C4-2B (cell line): ENCODE results near the gene ACOX2.

Source experiments
- ZFX ChIP-seq: fragments of 450-650 bp; IDR thresholded peaks from 2 replicates; pipeline ENCODE4 v1.6.1; 2017
- TF ChIP-seq, protein P1 (sequence below): fragments of 450-650 bp; conservative IDR thresholded peaks from 2 replicates; pipeline ENCODE4 v1.5.1; 2017; ENCODE audit warnings: mild to moderate bottlenecking

DNA sequence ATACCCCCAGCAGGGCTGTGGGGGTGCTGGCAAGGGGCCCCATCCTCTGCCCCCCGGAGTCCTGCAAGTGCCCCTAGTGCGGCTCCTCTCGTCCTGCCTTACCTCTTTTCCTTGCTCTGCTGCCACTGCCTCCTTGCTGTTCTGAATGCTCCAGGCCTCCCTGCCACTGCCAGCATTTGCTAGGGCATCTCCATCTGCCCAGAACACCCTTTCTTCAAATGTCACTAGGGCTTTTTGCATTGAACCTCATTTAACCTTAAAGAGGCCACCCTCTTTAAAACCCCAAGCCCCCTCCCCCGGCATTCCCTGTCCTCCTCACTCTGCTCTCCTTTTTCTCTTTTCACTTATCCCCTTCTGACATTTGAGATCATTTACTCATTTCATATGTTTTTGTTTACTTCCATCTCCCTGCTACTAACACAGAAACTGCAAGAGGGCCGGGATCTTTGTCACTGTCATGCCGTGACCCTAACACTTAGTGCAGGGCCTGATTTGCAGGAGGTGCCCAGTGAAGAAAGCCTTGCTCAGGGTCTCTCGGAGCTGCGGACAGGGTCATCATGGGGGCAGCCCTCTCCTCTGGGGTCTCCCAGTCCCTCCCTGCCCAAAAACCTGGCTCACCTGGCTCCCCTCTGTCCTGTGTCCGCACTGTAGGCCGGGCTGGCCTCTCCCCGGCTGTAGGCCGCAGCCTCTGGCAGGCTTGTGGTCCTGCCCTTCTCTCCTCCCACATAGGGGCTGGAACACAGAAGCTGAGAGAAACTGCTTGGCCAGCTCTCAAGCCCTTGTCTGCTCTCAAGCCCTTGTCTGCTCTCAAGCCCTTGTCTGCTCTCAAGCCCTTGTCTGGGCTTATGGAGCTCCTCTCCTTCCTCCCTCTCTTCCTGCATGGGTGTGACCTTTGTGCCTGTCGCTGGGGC, at the start of gene ACOX2:
- TF ChIP-seq, protein P1, sequence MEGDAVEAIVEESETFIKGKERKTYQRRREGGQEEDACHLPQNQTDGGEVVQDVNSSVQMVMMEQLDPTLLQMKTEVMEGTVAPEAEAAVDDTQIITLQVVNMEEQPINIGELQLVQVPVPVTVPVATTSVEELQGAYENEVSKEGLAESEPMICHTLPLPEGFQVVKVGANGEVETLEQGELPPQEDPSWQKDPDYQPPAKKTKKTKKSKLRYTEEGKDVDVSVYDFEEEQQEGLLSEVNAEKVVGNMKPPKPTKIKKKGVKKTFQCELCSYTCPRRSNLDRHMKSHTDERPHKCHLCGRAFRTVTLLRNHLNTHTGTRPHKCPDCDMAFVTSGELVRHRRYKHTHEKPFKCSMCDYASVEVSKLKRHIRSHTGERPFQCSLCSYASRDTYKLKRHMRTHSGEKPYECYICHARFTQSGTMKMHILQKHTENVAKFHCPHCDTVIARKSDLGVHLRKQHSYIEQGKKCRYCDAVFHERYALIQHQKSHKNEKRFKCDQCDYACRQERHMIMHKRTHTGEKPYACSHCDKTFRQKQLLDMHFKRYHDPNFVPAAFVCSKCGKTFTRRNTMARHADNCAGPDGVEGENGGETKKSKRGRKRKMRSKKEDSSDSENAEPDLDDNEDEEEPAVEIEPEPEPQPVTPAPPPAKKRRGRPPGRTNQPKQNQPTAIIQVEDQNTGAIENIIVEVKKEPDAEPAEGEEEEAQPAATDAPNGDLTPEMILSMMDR = no peak
- TF ChIP-seq ZFX = peak; percentile 61
